Hematopoietic multipotent progenitor cell (in vitro differentiated cells): Measurements from ENCODE around the gene STK32C. TPM values are rescaled to one million over a fixed set of nuclear protein-coding genes. Genes with fewer than 3 reads are reported as not detected.

Source experiments
- DNase-seq, 3 donors: peaks; one replicate each; pipeline ENCODE4 v3.0.0-alpha.2; 2011 to 2015; ENCODE audit warnings: low read depth in 2 of 3, low spot score in 2 of 3
- total RNA-seq: library from RNA; depleted of rRNA; stranded (reverse); fragments of >200 nt; gene quantifications from one replicate; pipeline ENCODE4 v1.2.3, GENCODE V29; 2012

The STK32C gene
- total RNA-seq: 25.0 TPM

DNA sequence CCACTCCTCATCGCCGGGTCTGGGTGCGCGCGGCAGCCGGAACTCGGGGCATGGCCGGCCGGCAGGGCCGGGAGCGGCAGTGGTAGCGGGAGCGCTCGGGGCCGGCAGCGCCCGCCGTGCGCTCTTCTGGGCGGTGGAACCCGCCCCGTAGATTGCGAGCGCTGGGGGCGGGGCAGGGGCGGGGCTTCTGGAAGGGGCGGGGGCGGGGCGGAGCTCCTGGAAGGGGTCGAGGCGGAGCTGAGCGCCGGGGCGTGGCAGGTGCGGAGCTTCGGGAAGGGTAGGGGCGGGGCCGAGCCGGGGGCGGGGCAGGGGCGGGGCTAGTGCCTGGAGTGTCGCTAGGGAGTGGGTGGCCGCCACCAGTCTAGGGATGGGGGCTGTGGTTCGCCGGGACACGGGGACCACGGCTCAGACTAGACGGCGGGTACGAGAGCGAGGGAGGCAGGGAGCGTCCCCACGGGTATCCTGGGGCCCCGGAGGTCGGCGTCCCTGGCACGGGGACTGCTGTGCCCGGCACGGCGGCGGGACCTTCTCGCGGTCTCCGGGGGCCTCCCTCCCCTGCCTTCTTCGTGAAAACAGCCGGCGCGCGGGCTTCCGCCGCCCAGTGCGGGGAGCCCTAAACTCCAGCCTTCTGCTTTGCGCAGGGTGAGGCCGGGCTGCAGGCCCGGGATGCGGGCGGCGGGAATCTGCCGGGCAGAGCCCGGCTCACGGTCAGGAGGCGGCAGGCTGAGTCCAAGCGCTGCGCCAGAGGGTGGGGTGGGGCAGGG, at the start of gene STK32C:
Gene STK32C (minus strand): TSS at position 128 of the 764 bp plus-strand sequence. CDS start 117 bp downstream, at position 11.
- DNase-seq: peak; percentile 78 to 89 (median 88)

DNA sequence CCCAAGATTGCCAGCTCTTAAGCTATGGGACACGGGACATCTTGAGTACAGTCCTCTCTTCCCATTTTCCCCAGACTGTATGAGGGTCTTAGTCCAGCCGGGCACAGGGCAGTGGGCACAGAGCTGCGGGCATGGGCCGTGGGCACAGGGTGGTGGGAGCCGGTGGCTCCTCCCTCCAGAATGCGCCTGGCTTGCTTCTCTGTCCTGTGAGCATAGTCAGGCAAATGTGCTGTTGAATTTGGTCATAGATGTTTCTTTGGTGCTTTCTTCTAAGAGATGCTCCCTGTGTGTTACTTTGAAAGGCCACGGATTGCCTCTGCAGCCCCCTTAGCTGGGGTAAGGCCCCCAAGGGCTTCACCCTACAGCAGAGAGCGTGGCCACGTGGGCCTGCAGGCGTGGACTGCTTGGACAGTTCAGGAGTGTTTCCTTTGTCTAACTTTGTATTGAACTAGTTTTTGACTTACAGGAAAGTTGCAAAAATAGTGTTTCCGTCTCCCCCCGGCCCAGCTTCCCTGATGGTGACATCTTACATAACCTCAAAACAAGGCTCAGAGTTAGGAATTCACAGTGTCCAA, 49.0 kb upstream of the STK32C start:
- DNase-seq: no peak

DNA sequence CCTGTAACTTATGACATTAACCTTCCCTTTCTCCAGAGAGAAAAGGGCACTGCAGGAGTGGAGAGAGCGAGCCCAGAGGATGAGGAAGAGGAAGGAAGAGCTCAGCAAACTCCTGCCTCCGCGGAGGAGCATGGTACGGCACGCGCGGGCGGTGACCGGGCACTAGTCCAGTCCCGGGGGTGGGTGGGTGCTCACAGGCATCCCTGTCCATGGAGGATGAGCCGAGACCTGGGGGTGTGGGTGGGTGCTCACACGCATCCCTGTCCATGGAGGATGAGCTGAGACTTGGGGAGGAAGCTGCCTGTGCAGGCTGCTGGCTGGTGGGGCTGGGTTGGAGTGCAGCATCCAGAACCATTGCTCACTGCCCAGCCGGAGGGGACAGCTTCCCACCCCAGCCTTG, 48.0 kb upstream of the STK32C start:
- no peak for DNase-seq

DNA sequence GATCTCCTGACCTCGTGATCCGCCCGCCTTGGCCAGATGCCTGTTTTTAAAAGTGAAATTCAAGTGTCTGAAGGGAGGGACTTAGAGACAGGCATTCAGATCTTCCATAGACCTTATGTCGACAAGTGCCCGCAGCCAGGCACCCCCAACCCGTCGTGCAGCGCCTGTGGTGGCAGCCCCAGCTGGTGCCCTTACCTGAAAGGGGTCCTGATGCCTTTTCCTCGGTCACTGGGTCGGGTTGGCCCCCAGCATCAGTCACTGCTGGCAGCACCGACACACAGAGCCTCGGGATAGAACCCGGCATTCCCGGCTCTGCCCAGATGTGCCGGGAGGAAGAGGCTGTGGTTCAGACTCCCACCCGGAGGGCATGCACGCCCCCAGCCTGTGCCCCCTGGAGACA, 47.5 kb upstream of the STK32C start:
- DNase-seq: no peak

DNA sequence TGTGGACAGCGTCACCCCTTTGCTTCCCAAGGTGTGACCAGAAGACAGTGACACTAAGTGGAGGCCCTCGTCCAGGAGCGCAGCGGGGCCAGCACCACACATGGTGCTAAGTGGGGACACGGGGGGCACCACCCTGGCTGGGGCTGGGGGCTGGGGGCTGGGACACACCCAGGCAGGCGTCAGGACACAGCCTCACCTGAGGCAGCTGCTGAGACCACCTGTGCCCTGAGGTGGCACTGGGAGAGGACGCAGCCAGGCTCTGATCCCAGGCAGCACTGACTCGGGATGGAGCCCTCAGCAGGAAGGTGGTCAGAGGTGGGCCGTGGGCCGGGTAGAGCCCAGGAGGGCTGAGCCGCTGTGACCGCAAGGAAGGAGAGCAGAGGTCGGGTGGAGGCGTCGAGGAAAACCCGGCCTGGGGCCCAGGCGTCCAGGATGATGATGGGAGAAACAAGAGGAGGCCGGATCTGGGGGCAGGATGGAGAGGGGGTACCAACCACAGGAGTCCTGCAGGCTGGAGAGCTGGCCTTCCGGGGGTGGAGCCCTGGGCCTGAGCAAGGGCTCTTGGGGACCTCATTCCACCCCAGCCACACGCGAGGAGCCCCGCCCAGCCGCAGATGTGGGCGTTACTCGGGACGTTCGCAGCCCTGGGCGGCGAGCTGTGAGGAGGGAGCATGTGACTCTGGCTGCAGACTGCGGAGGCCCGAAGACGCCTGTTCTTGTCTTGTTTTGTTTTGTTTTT, 46.8 kb upstream of the STK32C start:
- DNase-seq: no peak

DNA sequence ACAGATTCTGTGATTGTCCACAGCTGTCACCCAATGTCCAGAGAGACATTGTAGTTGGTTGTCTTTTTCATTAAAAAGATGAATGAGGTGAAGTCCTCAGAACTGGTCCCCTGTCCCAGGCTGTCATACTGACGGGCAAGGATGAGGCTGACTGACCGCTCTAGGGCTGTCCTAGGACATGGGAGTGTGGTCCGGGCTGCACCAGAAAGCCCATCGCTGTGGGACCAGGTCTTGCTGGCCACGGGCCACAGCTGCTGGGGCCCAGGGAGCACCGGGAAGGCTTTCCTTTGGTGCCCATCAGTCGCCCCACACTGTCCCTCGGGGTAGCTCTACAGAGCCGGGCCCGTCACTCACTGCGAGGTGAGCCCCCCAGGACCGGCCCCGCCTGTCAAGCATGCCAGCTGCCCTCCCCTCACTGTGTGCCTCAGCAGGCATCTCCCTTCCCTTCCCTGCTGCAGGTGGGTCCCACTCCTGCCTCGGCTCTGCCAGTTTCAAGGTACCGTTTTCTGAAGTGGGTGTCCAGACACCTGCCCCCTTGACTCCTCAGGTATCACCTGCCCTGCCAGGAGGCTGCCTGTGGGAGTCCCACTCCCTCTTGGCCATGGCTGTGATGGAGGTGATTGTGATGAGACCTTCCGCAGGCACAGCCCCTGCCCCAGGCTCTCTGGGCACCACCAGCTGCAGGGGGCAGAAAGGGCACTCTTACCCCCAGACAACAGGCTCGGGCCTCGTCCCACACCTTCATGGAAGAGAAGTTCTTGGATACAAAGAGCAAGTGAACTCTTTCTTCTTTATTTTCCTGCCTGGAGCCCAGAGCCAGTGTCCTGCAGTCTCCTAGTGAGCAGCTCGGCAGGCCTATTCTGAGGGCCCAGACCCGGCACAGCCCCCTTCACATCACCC, 46.0 kb upstream of the STK32C start:
- no peak for DNase-seq

DNA sequence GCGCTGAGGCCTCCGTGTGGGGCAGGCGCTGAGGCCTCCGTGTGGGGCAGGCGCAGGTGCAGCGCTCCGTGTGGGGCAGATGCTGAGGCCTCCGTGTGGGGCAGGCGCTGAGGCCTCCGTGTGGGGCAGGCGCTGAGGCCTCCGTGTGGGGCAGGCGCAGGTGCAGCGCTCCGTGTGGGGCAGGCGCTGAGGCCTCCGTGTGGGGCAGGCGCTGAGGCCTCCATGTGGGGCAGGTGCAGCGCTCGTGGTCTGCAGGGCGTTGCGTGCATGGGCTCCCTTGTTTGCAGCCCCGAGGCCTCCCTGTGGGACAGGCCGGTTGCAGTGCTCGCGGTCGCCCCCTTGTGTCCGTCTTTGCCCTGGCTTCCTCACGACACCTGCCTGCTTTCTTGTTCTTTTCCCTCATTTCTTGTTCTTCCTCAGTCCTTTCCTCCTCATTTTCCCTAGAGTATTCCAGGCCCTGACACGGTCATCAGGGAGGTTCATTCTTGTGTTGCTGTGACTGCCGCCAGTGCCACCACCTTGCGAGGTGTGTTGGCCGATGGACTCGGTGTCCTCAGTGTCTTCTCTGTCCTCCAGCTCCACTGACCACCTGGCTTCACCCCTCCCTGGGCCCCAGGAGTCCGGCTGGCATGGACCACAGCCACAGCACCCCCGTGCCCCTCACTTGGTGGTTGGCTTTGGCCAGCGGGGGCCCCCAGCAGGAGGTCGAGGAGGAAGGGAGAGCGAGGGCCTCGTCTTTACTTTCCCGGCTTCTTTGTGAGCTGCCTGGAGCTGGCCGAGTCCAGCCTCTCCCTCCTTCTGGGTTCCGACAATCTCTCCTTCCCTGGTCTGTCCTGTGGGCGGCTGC, 44.9 kb upstream of the STK32C start:
- DNase-seq: peak; percentile 50 to 67 (median 61)

DNA sequence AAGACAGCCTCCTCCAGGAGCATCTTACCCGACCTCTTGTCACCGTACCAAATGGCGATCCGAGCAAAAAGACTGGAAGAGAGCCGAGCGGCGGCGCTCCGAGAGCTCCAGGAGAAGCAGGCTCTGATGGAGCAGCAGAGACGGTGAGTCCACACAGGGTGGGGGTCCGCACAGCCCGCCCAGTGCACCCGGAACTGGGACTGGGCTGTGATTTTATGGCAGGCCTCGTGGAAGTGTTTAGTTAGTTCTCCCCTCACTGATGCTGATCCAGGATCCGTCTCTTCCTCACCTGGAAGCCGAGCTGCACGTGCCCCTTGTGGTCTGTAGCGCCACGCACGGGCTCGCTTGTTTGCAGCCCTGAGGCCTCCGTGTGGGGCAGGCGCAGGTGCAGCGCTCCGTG, 43.9 kb upstream of the STK32C start:
- no peak for DNase-seq

DNA sequence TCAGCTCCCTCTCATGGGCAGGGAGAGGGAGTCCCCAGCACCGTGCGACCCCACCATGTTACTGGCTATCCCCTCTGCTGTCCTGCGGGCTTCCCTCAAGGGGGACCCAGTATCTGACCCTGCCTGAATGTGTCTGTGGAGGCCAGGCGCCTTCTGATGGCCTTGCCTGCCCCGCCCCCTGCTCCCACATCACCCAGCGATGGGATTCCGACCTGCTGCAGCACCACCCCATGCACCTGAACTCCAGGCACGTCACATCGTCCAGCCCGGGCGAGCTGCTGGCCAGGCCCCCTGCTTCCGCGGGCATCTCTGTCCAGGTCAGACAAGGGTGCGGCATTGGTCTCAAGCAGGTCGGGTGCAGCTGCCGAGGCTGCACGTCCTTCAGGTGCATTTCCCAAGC, 43.2 kb upstream of the STK32C start:
- no peak for DNase-seq

DNA sequence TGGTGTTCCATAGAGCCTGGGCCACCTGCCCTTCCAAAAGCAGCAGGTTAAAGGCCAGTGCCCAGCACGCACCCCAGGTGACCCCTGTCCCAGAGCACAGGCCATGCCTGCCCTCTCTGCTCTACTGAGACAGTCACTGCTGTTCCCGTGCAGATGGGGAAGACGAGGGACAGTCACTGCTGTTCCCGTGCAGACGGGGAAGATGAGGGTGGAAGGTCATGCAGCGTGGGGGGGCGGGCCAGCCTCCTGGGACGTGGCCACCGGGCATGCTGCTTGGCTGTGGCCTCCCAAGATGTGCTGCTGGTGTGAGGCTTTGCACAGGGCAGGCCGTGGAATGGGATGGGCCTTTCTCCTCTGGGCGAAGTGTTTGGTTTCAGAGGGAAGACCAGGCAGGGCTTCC, 42.6 kb upstream of the STK32C start:
- no peak for DNase-seq

DNA sequence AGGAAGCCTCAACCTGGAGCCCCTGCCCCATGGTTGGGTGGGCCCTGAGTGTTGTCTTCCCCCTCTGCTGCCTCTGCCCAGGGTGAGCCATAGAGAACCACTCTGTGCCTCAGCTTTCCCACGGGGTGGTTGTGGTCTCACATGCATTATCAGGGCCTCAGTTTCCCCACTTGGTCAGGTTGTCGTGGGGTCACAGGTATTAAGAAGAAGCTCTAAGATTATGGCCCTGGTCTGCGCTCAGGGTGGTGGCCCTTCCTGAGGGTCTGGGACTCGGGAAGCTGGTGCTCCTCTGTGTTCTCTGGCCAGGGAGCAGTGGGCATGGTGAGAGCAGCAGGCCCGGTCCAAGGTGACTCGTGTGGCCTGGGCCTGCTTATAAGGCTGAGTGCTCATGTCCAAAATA, 42.0 kb upstream of the STK32C start:
- no peak for DNase-seq

DNA sequence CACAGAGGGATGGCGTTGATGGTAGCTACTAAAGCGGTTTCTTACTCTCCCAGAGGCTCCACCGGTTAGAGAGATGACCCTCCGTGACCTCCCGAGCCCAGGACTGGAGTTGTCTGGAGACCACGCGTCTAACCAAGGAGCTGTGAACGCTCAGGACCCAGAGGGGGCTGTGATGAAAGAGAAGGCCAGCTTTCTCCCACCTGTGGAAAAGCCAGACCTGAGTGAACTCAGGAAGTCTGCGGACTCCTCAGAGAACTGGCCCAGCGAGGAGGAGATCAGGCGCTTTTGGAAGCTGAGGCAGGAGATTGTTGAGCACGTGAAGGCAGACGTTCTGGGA, 40.1 kb upstream of the STK32C start:
- DNase-seq: no peak

DNA sequence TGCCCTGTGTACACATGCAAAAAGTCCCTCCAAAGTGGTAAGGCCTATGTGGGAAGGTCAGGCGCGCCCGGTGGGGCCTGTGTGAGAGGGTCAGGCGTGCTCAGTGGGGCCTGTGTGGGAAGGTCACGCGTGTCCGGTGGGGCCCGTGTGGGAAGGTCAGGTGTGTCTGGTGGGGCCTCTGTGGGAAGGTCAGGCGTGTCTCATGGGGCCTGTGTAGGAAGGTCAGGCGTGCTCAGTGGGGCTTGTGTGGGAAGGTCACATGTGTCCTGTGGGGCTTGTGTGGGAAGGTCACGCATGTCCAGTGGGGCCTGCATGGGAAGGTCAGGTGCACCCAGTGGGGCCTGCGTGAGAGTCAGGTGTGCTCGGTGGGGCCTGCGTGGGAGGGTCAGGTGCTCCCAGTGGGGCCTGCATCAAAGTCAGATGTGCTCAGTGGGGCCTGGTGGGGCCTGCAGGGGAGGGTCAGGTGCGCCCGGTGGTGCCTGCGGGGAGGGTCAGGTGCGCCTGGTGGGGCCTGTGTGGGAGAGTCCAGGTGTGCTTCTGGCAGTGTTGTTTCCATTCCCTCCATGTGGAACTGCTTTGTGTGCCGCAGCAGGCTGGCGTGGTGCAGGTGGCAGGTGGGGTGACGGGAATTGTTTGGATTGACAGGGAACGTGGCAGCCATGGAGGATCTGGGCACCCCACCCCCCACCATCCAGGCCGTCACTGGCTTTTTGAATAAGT, 39.6 kb upstream of the STK32C start:
- DNase-seq: no peak

DNA sequence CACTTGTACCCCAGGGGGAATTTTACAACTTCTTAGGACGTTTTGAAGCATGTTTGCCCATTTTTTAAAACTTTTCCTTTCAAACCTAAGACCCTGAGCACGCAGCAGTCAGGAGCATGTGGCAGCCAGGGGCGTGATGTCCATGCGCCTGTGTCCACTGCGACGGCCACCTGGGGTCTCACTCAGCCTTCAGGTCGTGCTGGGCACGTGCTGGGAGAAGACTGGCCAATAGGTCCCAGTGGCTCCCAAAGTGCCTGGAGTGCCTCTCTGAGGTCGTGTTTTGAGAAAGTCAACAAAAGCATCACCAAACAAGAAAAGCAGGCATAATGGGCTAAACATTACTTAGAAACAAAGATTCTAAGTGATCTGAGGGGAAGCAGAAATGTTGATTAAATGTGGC, 39.1 kb upstream of the STK32C start:
- no peak for DNase-seq

DNA sequence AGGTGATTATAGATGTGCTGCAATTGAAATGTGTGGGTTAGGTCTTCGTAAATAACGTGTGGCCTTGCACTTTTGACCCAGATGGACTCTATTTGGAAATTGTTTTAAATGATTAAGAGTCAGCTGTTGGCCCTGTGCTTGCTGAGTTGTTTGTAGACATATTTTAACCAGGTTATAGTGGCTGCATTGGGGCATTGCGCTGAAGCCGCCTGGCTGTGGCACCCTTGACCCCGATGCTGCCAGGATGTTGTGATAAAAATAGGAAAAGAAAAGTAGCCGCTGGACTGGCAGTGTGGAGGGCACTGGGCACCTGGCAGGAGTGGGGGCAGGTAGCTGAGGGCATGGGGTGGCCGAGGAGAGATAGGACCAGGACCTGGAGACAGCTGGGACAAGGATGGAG, 37.6 kb upstream of the STK32C start:
- no peak for DNase-seq

DNA sequence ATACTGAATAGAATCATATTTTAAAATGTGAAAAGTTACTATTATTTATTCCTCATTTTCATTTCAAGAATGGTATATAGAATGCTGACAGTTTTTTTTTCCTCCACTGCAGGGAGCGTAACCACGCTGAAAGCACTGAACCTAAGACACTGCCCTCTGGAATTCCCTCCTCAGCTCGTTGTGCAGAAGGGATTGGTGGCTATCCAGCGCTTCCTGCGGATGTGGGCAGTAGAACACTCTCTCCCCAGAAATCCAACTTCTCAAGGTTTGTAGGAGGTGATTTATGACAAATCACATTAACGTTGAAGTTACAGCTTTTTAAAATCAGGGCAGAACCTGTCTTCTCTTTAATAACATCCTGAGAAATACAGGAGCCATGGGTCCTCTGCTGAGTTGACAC, 36.6 kb upstream of the STK32C start:
- no peak for DNase-seq

DNA sequence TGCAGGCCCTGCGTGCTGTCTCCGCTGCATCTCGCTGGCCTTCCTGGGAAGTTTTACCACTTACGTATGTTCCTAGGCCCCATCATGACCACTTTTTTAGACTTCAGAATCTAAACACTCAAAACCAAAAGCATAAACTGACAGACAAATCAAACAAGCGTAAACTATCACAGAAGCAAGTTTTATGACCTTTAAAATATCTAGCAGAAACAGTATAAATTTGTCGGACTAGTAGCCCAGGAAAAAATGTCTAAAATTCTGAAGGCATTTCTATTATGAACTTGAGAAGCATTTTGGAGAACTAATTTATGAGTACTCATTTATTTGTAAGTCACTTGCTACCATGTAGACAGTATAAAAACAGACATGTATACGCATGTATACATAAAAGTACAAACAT, 34.8 kb upstream of the STK32C start:
- DNase-seq: no peak

DNA sequence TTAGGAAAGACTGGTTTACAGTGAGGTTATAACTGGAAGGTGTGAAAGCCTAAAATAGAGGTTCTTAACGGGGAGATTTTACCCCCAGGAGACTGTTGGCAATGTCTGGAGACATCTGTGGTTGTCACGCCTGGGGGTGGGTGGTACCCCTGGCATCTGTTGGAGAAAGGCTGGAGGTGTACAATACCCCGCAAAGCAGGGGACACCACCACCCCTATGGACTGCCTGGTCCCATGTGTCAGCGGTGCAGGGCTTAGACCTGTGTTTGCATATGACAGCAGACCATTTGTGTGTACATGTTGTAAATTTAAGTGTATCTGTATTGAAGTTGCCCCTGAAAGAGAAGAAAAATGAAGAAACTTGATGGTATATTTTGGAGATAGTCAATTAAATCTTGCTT, 34.0 kb upstream of the STK32C start:
- no peak for DNase-seq

DNA sequence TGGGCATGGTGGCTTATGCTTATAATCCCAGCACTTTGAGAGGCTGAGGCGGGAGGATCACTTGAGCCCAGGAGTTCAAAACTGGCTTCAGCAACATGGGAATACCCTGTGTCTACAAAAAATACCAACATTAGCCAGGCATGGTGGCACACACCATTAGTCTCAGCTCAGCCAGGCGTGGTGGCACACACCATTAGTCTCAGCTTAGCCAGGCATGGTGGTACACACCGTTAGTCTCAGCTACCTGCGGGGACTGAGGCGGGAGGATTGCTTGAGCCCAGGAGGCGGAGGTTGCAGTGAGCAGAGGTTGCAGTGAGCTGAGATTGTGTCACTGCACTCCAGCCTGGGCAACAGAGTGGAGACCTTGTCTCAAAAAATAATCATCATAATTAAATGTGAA, 33.3 kb upstream of the STK32C start:
- DNase-seq: no peak

DNA sequence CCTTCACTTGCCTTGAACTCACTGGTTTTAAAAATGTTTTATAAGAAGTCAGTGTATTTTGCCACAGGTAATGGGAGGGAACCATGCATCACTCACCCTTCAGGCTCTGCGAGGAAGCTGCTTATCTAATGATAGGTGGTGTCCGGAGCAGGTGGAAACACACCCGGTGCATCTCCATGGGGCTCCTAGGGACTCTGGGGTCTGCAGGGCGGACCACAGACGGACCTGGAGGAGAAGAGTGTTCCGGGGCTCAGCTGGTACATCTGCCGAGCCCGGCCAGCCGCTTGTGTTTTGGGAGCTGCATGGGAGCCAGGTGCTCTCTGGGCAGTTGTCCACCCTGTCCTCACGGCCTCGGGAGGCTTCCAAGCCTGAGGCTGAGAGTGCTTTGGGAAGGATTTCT, 31.5 kb upstream of the STK32C start:
- no peak for DNase-seq
